Measurements from ENCODE around the gene SLIT1. TPM values are rescaled to one million over a fixed set of nuclear protein-coding genes. Genes with fewer than 3 reads are reported as not detected.
A peak's percentile ranks its signal among the peaks of the same experiment; 100 is the strongest.

SLIT1 gene
- total RNA-seq, 1 experiment from 2014 or later: not detected

- DNase-seq (ENCODE audit: low read depth): no peak
Observed at GRCh38 chr10:96973809-96974747, 211.7 kb downstream of the SLIT1 start.

- DNase-seq (ENCODE audit: low read depth): no peak
Observed at GRCh38 chr10:96972264-96972663, 213.5 kb downstream of the SLIT1 start.

- DNase-seq (ENCODE audit: low read depth): no peak
Observed at GRCh38 chr10:96971324-96971723, 214.4 kb downstream of the SLIT1 start.

- DNase-seq (ENCODE audit: low read depth): no peak
Observed at GRCh38 chr10:96968682-96969423, 216.9 kb downstream of the SLIT1 start.

GRCh38 chr10:96967847-96968246, 217.9 kb downstream of the SLIT1 start:
- peak; percentile 44 for DNase-seq (ENCODE audit: low read depth)

- DNase-seq (ENCODE audit: low read depth): no peak
Observed at GRCh38 chr10:96964131-96964530, 221.6 kb downstream of the SLIT1 start.

GRCh38 chr10:96960872-96961271, 224.9 kb downstream of the SLIT1 start:
- no peak for DNase-seq (ENCODE audit: low read depth)

- no peak for DNase-seq (ENCODE audit: low read depth)
Observed at GRCh38 chr10:96959733-96960132, 226.0 kb downstream of the SLIT1 start.

- DNase-seq (ENCODE audit: low read depth): no peak
Observed at GRCh38 chr10:96958071-96958470, 227.7 kb downstream of the SLIT1 start.

GRCh38 chr10:96955794-96956193, 230.0 kb downstream of the SLIT1 start:
- DNase-seq (ENCODE audit: low read depth): no peak

- DNase-seq (ENCODE audit: low read depth): no peak
Observed at GRCh38 chr10:96951954-96952353, 233.8 kb downstream of the SLIT1 start.

- no peak for DNase-seq (ENCODE audit: low read depth)
Observed at GRCh38 chr10:96949039-96949683, 236.6 kb downstream of the SLIT1 start.

Other genes starting within 250 kb of the SLIT1 start
- gene ARHGAP19, start 106.7 kb upstream of the SLIT1 start, total RNA-seq (2014; rRNA removed; shearing (Covaris generic)): 12.4 and 12.7 TPM in 2 replicates
- gene FRAT1, start 133.3 kb upstream of the SLIT1 start, total RNA-seq (2014; rRNA removed; shearing (Covaris generic)): 1.1 and 2.9 TPM in 2 replicates
- gene FRAT2, start 148.8 kb upstream of the SLIT1 start, total RNA-seq (2014; rRNA removed; shearing (Covaris generic)): 6.7 and 10.0 TPM in 2 replicates
- 10.2 and 19.3 TPM in 2 replicates for gene RRP12, start 215.4 kb upstream of the SLIT1 start, total RNA-seq (2014; rRNA removed; shearing (Covaris generic))
- 949 and 1,198 TPM in 2 replicates for gene PGAM1, start 240.2 kb upstream of the SLIT1 start, total RNA-seq (2014; rRNA removed; shearing (Covaris generic))